Left ventricle myocardium inferior (tissue), 1 donor: Measurements from ENCODE around the gene MEGF11. TPM values are rescaled to one million over a fixed set of nuclear protein-coding genes. Genes with fewer than 3 reads are reported as not detected.
A peak's percentile ranks its signal among the peaks of the same experiment; 100 is the strongest.

ENCODE experiments used
- DNase-seq: peaks from one replicate; pipeline ENCODE4 v3.0.0-alpha.2; 2020
- H3K27ac ChIP-seq: fragments of 200-600 bp; replicated peaks from 2 replicates; pipeline ENCODE4 v1.8.0; 2021
- H3K27me3 ChIP-seq: fragments of 200-600 bp; 2 replicates; pipeline ENCODE4 v1.8.0; 2021; ENCODE audit warnings: low read depth
- H3K36me3 ChIP-seq: fragments of 200-600 bp; 2 replicates; pipeline ENCODE4 v1.8.0; 2021
- H3K4me1 ChIP-seq: fragments of 200-600 bp; 2 replicates; pipeline ENCODE4 v1.8.0; 2021
- H3K4me3 ChIP-seq: fragments of 200-600 bp; 2 replicates; pipeline ENCODE4 v1.8.0; 2021; ENCODE audit warnings: mild to moderate bottlenecking, moderate library complexity
- H3K9me3 ChIP-seq: fragments of 200-600 bp; replicated peaks from 2 replicates; pipeline ENCODE4 v1.8.0; 2021
- CTCF ChIP-seq: fragments of 200-600 bp; IDR thresholded peaks from 2 replicates; pipeline ENCODE4 v1.8.0; 2021; ENCODE audit warnings: antibody characterized with exemption, mild to moderate bottlenecking, borderline replicate concordance
- intact Hi-C: fragments of 100-400 bp; cut with micrococcal nuclease; formaldehyde crosslinking; loops from one replicate; pipeline ENCODE4 v1.11.0; 2022
- total RNA-seq: library from RNA; stranded (reverse); fragmentation: NEBNext Ultra II Directional; extraction: Animal tissue kit (Norgen Biotek cat#: 25700); gene quantifications from one replicate; pipeline ENCODE4 v1.2.1, GENCODE V29; 2021
- donor health status: DM: no; HTN: yes; CAD: no; lungs with severe emphysema.

The MEGF11 gene
- total RNA-seq, 1 donor from 2014 or later, result not detected

GRCh38 chr15:66294157-66294931 lies 40.8 kb upstream of the MEGF11 start:
- peak overlapping the region; percentile 95 for H3K27ac ChIP-seq
- intact Hi-C loops, result no loop called here
- H3K4me1 ChIP-seq, result peaks cover 43% of the 10 kb centered on the region
- H3K27me3 ChIP-seq, result no peaks in the 10 kb centered on the region
- H3K4me3 ChIP-seq, result peak overlapping the region; percentile 85
- no peaks in the 10 kb centered on the region for H3K9me3 ChIP-seq
- no peak for DNase-seq
- TF ChIP-seq CTCF, result no peak
- H3K36me3 ChIP-seq, result no peaks in the 10 kb centered on the region

GRCh38 chr15:66293419-66294156 lies 40.0 kb upstream of the MEGF11 start, which contains the start of gene DIS3L:
TSS of gene DIS3L (plus strand) at chr15:66293568. CDS start at chr15:66293597, 29 bp downstream.
- intact Hi-C loops, result no loop called here
- H3K4me3 ChIP-seq, result peak within 1 kb of the TSS; percentile 85
- H3K36me3 ChIP-seq, result no peaks in the 10 kb centered on the region
- no peaks in the 10 kb centered on the region for H3K9me3 ChIP-seq
- peak; percentile 68 for DNase-seq
- H3K4me1 ChIP-seq, result peaks cover 43% of the 10 kb centered on the region
- peak; percentile 26 for TF ChIP-seq CTCF
- no peaks in the 10 kb centered on the region for H3K27me3 ChIP-seq
- peak within 1 kb of the TSS; percentile 95 for H3K27ac ChIP-seq

- TF ChIP-seq CTCF, result no peak
- intact Hi-C loops, result no loop called here
- H3K4me3 ChIP-seq, result peak overlapping the region; percentile 85
- no peaks in the 10 kb centered on the region for H3K27me3 ChIP-seq
- peak overlapping the region; percentile 95 for H3K27ac ChIP-seq
- no peak for DNase-seq
- peaks cover 43% of the 10 kb centered on the region for H3K4me1 ChIP-seq
- no peaks in the 10 kb centered on the region for H3K9me3 ChIP-seq
- no peaks in the 10 kb centered on the region for H3K36me3 ChIP-seq
These were observed 39.2 kb upstream of the MEGF11 start for GRCh38 chr15:66292571-66293418.

GRCh38 chr15:66291816-66292570 lies 38.4 kb upstream of the MEGF11 start:
- Histone ChIP-seq H3K4me3 (peak overlapping the region; percentile 85), H3K36me3 (no peaks in the 10 kb centered on the region), H3K27me3 (no peaks in the 10 kb centered on the region), H3K27ac (peak overlapping the region; percentile 95), H3K4me1 (peaks cover 43% of the 10 kb centered on the region), H3K9me3 (no peaks in the 10 kb centered on the region)
- intact Hi-C loops, result no loop called here
- TF ChIP-seq CTCF, result no peak
- DNase-seq, result no peak
